Testis (tissue), 3 donors: ENCODE data around the gene IDH3B. TPM values are rescaled to one million over a fixed set of nuclear protein-coding genes. Genes with fewer than 3 reads are reported as not detected.

ENCODE experiments used
- DNase-seq: peaks from one replicate; pipeline ENCODE4 v3.0.0-alpha.2; 2019
- H3K27ac ChIP-seq, 2 donors: fragments of 200-600 bp; sonication (generic); one replicate each; pipeline ENCODE4 v1.5.1; 2019
- H3K27me3 ChIP-seq: fragments of 200-600 bp; sonication (generic); one replicate; pipeline ENCODE4 v1.5.1; 2019
- H3K36me3 ChIP-seq: fragments of 200-600 bp; sonication (generic); one replicate; pipeline ENCODE4 v1.5.1; 2017; ENCODE audit warnings: low read depth; ENCODE audit errors: missing control alignments
- H3K4me1 ChIP-seq: fragments of 200-600 bp; sonication (generic); one replicate; pipeline ENCODE4 v1.5.1; 2019
- H3K4me3 ChIP-seq, 2 donors: fragments of 200-600 bp; sonication (generic); one replicate each; pipeline ENCODE4 v1.5.1; 2017 to 2019
- H3K9me3 ChIP-seq: fragments of 200-600 bp; sonication (generic); one replicate; pipeline ENCODE4 v1.5.1; 2017
- CTCF ChIP-seq, 3 experiments: fragments of 450-650 bp in 2 of 3; fragments of 200-600 bp in 1 of 3; sonication (generic) in 1 of 3; IDR thresholded peaks; one replicate each; pipeline ENCODE4 v1.5.1; 2016 to 2019; ENCODE audit warnings: antibody characterized with exemption in 3 of 3, mild to moderate bottlenecking in 2 of 3, moderate library complexity in 1 of 3
- POLR2A ChIP-seq: fragments of 450-650 bp; IDR thresholded peaks from one replicate; pipeline ENCODE4 v1.6.1; 2017; ENCODE audit warnings: antibody characterized with exemption, mild to moderate bottlenecking, moderate library complexity
- WGBS, 2 donors: methylation state at CpG; one replicate each; pipeline ENCODE4 v1.1.5; 2018; 5-methylcytosine and 5-hydroxymethylcytosine counted together
- intact Hi-C: fragments of 100-400 bp; cut with DNase I; formaldehyde crosslinking; loops from one replicate; pipeline ENCODE4 v1.15.1; 2023; ENCODE audit warnings: low total_unique reads
- polyA plus RNA-seq: library from polyadenylated mRNA; stranded (reverse); fragments of 350-450 nt; fragmentation: Illumina TruSeq; extraction: RNeasy Lipid Tissue Mini Kit (QIAGEN cat#74804); gene quantifications from one replicate; pipeline ENCODE4 v1.2.3, GENCODE V29; 2014; ENCODE audit warnings: low read depth, low replicate concordance; ENCODE audit not compliant: insufficient read depth
- total RNA-seq, 2 donors: library from RNA; depleted of rRNA; stranded (reverse); fragments of >200 nt; gene quantifications; one replicate each; pipeline ENCODE4 v1.2.3, GENCODE V29; 2016

IDH3B gene
- total and polyA plus RNA-seq, 3 donors from 2014 or later = 90.6 to 123 (median 105) TPM

GRCh38 chr20:2659547-2659946 lies 4.5 kb downstream of the IDH3B start:
- H3K4me3 ChIP-seq = no peak overlapping the region
- H3K27ac ChIP-seq = no peak overlapping the region
- DNase-seq = no peak
- no peaks in the 10 kb centered on the region for H3K9me3 ChIP-seq
- no peak for TF ChIP-seq POLR2A
- H3K4me1 ChIP-seq = peaks cover 6% of the 10 kb centered on the region
- H3K36me3 ChIP-seq = no peaks in the 10 kb centered on the region
- 91 to 94% methylated on average over 10 of the region's 10 CpGs for whole genome bisulfite sequencing, 2 donors
- H3K27me3 ChIP-seq = no peaks in the 10 kb centered on the region
- intact Hi-C loops = no loop called here

- H3K4me1 ChIP-seq = peaks cover 12% of the 10 kb centered on the region
- 83 to 84% methylated on average over 13 of the region's 13 CpGs for WGBS, 2 donors
- TF ChIP-seq CTCF (IDR thresholded peaks at IDR 0.05) (no peak), POLR2A (no peak)
- H3K9me3 ChIP-seq = no peaks in the 10 kb centered on the region
- H3K4me3 ChIP-seq = no peak overlapping the region
- DNase-seq = no peak
- intact Hi-C loops = no loop called here
- H3K27me3 ChIP-seq = no peaks in the 10 kb centered on the region
- H3K36me3 ChIP-seq = no peaks in the 10 kb centered on the region
- H3K27ac ChIP-seq = no peak overlapping the region
Observed at GRCh38 chr20:2658414-2659354, 5.3 kb downstream of the IDH3B start.

- no peak for DNase-seq
- Histone ChIP-seq H3K9me3 (no peaks in the 10 kb centered on the region), H3K4me1 (peaks cover 10% of the 10 kb centered on the region), H3K4me3 (no peak overlapping the region), H3K36me3 (no peaks in the 10 kb centered on the region), H3K27me3 (no peaks in the 10 kb centered on the region), H3K27ac (no peak overlapping the region)
- intact Hi-C loops = no loop called here
- TF ChIP-seq CTCF (IDR thresholded peaks at IDR 0.05) (no peak), POLR2A (no peak)
- WGBS, 2 donors = 69 to 79% methylated on average over 5 of the region's 5 CpGs
Observed at GRCh38 chr20:2657674-2658073, 6.3 kb downstream of the IDH3B start.

GRCh38 chr20:2657241-2657640 lies 6.8 kb downstream of the IDH3B start:
- TF ChIP-seq CTCF (IDR thresholded peaks at IDR 0.05) (no peak), POLR2A (no peak)
- Histone ChIP-seq H3K27ac (no peak overlapping the region), H3K4me1 (peaks cover 10% of the 10 kb centered on the region), H3K4me3 (no peak overlapping the region), H3K9me3 (no peaks in the 10 kb centered on the region), H3K36me3 (no peaks in the 10 kb centered on the region), H3K27me3 (no peaks in the 10 kb centered on the region)
- no peak for DNase-seq
- WGBS, 2 donors = 70 to 81% methylated on average over 5 of the region's 5 CpGs
- intact Hi-C loops = no loop called here

- no peak overlapping the region for H3K27ac ChIP-seq
- H3K4me1 ChIP-seq = peaks cover 10% of the 10 kb centered on the region
- H3K36me3 ChIP-seq = no peaks in the 10 kb centered on the region
- no peak for TF ChIP-seq POLR2A
- no peak for TF ChIP-seq CTCF (IDR thresholded peaks at IDR 0.05)
- H3K9me3 ChIP-seq = no peaks in the 10 kb centered on the region
- no peaks in the 10 kb centered on the region for H3K27me3 ChIP-seq
- WGBS, 2 donors = 89 to 94% methylated on average over 12 of the region's 12 CpGs
- intact Hi-C loops = no loop called here
- no peak for DNase-seq
- no peak overlapping the region for H3K4me3 ChIP-seq
Observed at GRCh38 chr20:2656471-2657117, 7.4 kb downstream of the IDH3B start.
